HL-60 (cell line): ENCODE measurements around the gene MTIF3.

ENCODE experiments used
- CTCF ChIP-seq: IDR thresholded peaks from one replicate; pipeline ENCODE4 v1.5.1; 2011; ENCODE audit warnings: low read length, control low read depth, inconsistent platforms; ENCODE audit not compliant: insufficient read depth
- GABPA ChIP-seq: IDR thresholded peaks from 2 replicates; pipeline ENCODE4 v1.6.1; 2012; ENCODE audit warnings: low read depth
- POLR2AphosphoS5 ChIP-seq: IDR thresholded peaks from 2 replicates; pipeline ENCODE4 v1.6.1; 2012; ENCODE audit warnings: low read depth
- REST ChIP-seq: IDR thresholded peaks from 2 replicates; pipeline ENCODE4 v1.6.1; 2012; ENCODE audit warnings: low read depth; ENCODE audit not compliant: insufficient replicate concordance
- SPI1 ChIP-seq: IDR thresholded peaks from 2 replicates; pipeline ENCODE4 v1.6.1; 2012; ENCODE audit warnings: low read depth, mild to moderate bottlenecking, borderline replicate concordance

- no peak for TF ChIP-seq CTCF
- no peak for TF ChIP-seq REST
- no peak for TF ChIP-seq GABPA
- TF ChIP-seq POLR2AphosphoS5 = no peak
- TF ChIP-seq SPI1 = no peak
Measured at GRCh38 chr13:27463500-27463899, 13.1 kb upstream of the MTIF3 start.
